GM12878 (cell line): ENCODE data around the gene SYNGAP1. TPM values are rescaled to one million over a fixed set of nuclear protein-coding genes. Genes with fewer than 3 reads are reported as not detected.

ENCODE experiments used
- ATAC-seq: fragments of 200-7000 bp; cut with Tn5 transposase; 3 replicates; pipeline ENCODE4 v1.9.1; 2020; ENCODE audit warnings: mild to moderate bottlenecking, moderate library complexity
- BruUV-seq: library from RNA; stranded (reverse); fragments of 400-500 nt; replicated peaks from 2 replicates; lab custom pipeline; 2021; lab: Mats Ljungman, UMichigan
- CTCF ChIA-PET: fragments of 300-600 bp; sonication (Branson Sonifier 250); formaldehyde crosslinking; extraction: SDS; loops from one replicate; lab custom pipeline; 2021; ENCODE audit warnings: inconsistent platforms; lab: Yijun Ruan, JAX
- POLR2A ChIA-PET: fragments of 350-600 bp; formaldehyde crosslinking; extraction: SDS; loops from one replicate; lab custom pipeline; 2021; ENCODE audit warnings: inconsistent platforms; lab: Charles Lee
- RAD21 ChIA-PET: fragments of 300-600 bp; sonication (Branson Sonifier 250); formaldehyde crosslinking; loops from one replicate; lab custom pipeline; 2023; ENCODE audit warnings: antibody characterized with exemption; ENCODE audit not compliant: unreplicated experiment; lab: Charles Lee
- SMC1A ChIA-PET: fragments of 300-600 bp; sonication (Branson Sonifier 250); formaldehyde crosslinking; loops from one replicate; lab custom pipeline; 2023; ENCODE audit not compliant: unreplicated experiment, uncharacterized antibody; lab: Charles Lee
- DNase-seq: peaks from one replicate; pipeline ENCODE4 v3.0.0-alpha.2; 2011; ENCODE audit warnings: low read depth, low spot score
- FAIRE-seq: peaks from 3 replicates; lab custom pipeline; 2011; peaks lifted over from hg19 to GRCh38; lab: Jason Lieb, UNC
- H2AFZ ChIP-seq: 2 replicates; pipeline ENCODE4 v1.6.0; 2011; ENCODE audit warnings: low read depth, low read length, control low read depth; ENCODE audit not compliant: control insufficient read depth
- H3K27ac ChIP-seq: 2 replicates; pipeline ENCODE4 v1.5.1; 2011; ENCODE audit warnings: control low read depth; ENCODE audit not compliant: control insufficient read depth, insufficient read depth
- H3K27me3 ChIP-seq, 2 experiments: replicated peaks in 1 of 2; 2 replicates each; pipeline versions ENCODE4 v1.6.0 to v1.6.1; 2011; ENCODE audit warnings: low read length in 1 of 2; ENCODE audit not compliant: control insufficient read depth in 2 of 2, insufficient read depth in 2 of 2
- H3K36me3 ChIP-seq, 2 experiments: 2 replicates each; pipeline ENCODE4 v1.5.1; 2011; ENCODE audit warnings: low read length in 1 of 2; ENCODE audit not compliant: control insufficient read depth in 2 of 2, insufficient read depth in 2 of 2
- H3K4me1 ChIP-seq: 2 replicates; pipeline ENCODE4 v1.6.1; 2011; ENCODE audit warnings: mild to moderate bottlenecking, low read length, moderate library complexity, mixed read lengths; ENCODE audit not compliant: control insufficient read depth, insufficient read depth
- H3K4me2 ChIP-seq: 2 replicates; pipeline ENCODE4 v1.6.0; 2011; ENCODE audit warnings: control low read depth; ENCODE audit not compliant: control insufficient read depth, insufficient read depth
- H3K4me3 ChIP-seq: fragments of 200-600 bp; sonication (generic); 2 replicates; pipeline ENCODE4 v1.5.1; 2016
- H3K79me2 ChIP-seq: 2 replicates; pipeline ENCODE4 v1.6.0; 2011; ENCODE audit warnings: low read length; ENCODE audit not compliant: control insufficient read depth, insufficient read depth
- H3K9ac ChIP-seq: 2 replicates; pipeline ENCODE4 v1.8.0; 2011; ENCODE audit warnings: low read length, control low read depth, mixed read lengths; ENCODE audit not compliant: control insufficient read depth, insufficient read depth
- H3K9me3 ChIP-seq: replicated peaks from 3 replicates; pipeline ENCODE4 v1.5.1; 2011; ENCODE audit warnings: mild to moderate bottlenecking, low read length; ENCODE audit not compliant: control insufficient read depth, insufficient read depth
- H4K20me1 ChIP-seq: 2 replicates; pipeline ENCODE4 v1.6.0; 2011; ENCODE audit not compliant: control insufficient read depth, insufficient read depth
- BACH1 ChIP-seq: fragments of 450-650 bp; IDR thresholded peaks from 2 replicates; pipeline ENCODE4 v1.6.1; 2017; ENCODE audit warnings: mild to moderate bottlenecking, borderline replicate concordance
- E2F8 ChIP-seq: fragments of 450-650 bp; IDR thresholded peaks from 2 replicates; pipeline ENCODE4 v1.6.1; 2018; ENCODE audit warnings: mild to moderate bottlenecking, low read depth, moderate library complexity; ENCODE audit not compliant: partially characterized antibody
- HCFC1 ChIP-seq: fragments of 150-350 bp; IDR thresholded peaks from 2 replicates; pipeline ENCODE4 v1.6.1; 2014; ENCODE audit warnings: low read length
- HDAC2 ChIP-seq: fragments of 200-600 bp; sonication (generic); IDR thresholded peaks from 2 replicates; pipeline ENCODE4 v1.6.1; 2017
- LARP7 ChIP-seq: fragments of 450-650 bp; IDR thresholded peaks from 2 replicates; pipeline ENCODE4 v1.6.1; 2017; ENCODE audit warnings: mild to moderate bottlenecking
- NFIC ChIP-seq: IDR thresholded peaks from 2 replicates; pipeline ENCODE4 v1.6.1; 2012; ENCODE audit warnings: low read depth, mild to moderate bottlenecking, inconsistent platforms, low read length, moderate library complexity
- NR2F1 ChIP-seq: fragments of 450-650 bp; conservative IDR thresholded peaks from 2 replicates; pipeline ENCODE4 v1.6.1; 2017; ENCODE audit warnings: mild to moderate bottlenecking
- PML ChIP-seq: IDR thresholded peaks from 2 replicates; pipeline ENCODE4 v1.6.1; 2012; ENCODE audit warnings: low read length, inconsistent platforms
- POU2F2 ChIP-seq: IDR thresholded peaks from 3 replicates; pipeline ENCODE4 v1.6.1; 2011; ENCODE audit warnings: low read depth, mild to moderate bottlenecking, low read length, borderline replicate concordance
- SREBF1 ChIP-seq: IDR thresholded peaks from 2 replicates; pipeline ENCODE4 v1.6.1; 2012; ENCODE audit warnings: mild to moderate bottlenecking, low read length
- TCF7 ChIP-seq: IDR thresholded peaks from 2 replicates; pipeline ENCODE4 v1.6.1; 2014; ENCODE audit warnings: antibody characterized with exemption, borderline replicate concordance
- USF2 ChIP-seq: IDR thresholded peaks from 2 replicates; pipeline ENCODE4 v1.6.1; 2011; ENCODE audit warnings: low read depth, low read length, improper control_type of control experiment, borderline replicate concordance
- ZNF384 ChIP-seq: IDR thresholded peaks from 2 replicates; pipeline ENCODE4 v1.6.1; 2012; ENCODE audit warnings: low read depth, mild to moderate bottlenecking, low read length, improper control_type of control experiment, borderline replicate concordance
- WGBS: methylation state at CpG from one replicate; pipeline ENCODE4 v1.1.6; 2016; ENCODE audit warnings: low lambda C conversion rate; ENCODE audit not compliant: insufficient replicate concordance, insufficient coverage; ENCODE audit errors: missing lambda C conversion rate; 5-methylcytosine and 5-hydroxymethylcytosine counted together
- in situ Hi-C: fragments of 300-500 bp; cut with MboI; formaldehyde crosslinking; loops from 9 replicates; pipeline ENCODE4 v1.14.3; 2018; ENCODE audit warnings: mixed read lengths
- intact Hi-C: fragments of 100-400 bp; cut with micrococcal nuclease; formaldehyde crosslinking; loops from one replicate; pipeline ENCODE4 v1.14.2; 2022; ENCODE audit not compliant: unreplicated experiment
- polyA plus RNA-seq, 11 experiments: library from polyadenylated mRNA; depleted of rRNA in 4 of 11; unstranded in 6 of 11; stranded (reverse) in 5 of 11; fragments of >200 nt; fragmentation: Nextera tagmentation in 4 of 11; fragmentation: Illumina TruSeq in 1 of 11; extraction: Ambion mirVana in 4 of 11; extraction: Trizol in 1 of 11; gene quantifications; 1 replicate in 1 of 11; 2 replicates in 10 of 11; pipeline versions ENCODE4 v1.2.1 to v1.2.3, GENCODE V29; 2011 to 2016; ENCODE audit warnings: inconsistent platforms in 2 of 11, missing spikeins in 2 of 11, low read depth in 1 of 11
- total RNA-seq, 4 experiments: library from RNA; depleted of rRNA in 3 of 4; stranded (reverse); fragments of >200 nt in 3 of 4; fragmentation: Illumina TruSeq in 1 of 4; extraction: Trizol in 1 of 4; gene quantifications; 2 replicates each; pipeline versions ENCODE4 v1.2.1 to v1.2.3, GENCODE V29; 2013 to 2021
- TF ChIP-seq, protein P1 (sequence below): fragments of 450-650 bp; IDR thresholded peaks from 2 replicates; pipeline ENCODE4 v1.6.1; 2018; ENCODE audit warnings: borderline replicate concordance, mild to moderate bottlenecking; ENCODE audit not compliant: partially characterized antibody
- TF ChIP-seq, protein P2 (sequence below): fragments of 450-650 bp; IDR thresholded peaks from 2 replicates; pipeline ENCODE4 v1.6.1; 2016; ENCODE audit warnings: mild to moderate bottlenecking

Gene SYNGAP1
- total and polyA plus RNA-seq, 10 of the 15 experiments (the other 5 are each of a cell fraction or from before 2014, with no cell fraction given) = 0.05 to 9.2 (median 1.2) TPM

DNA sequence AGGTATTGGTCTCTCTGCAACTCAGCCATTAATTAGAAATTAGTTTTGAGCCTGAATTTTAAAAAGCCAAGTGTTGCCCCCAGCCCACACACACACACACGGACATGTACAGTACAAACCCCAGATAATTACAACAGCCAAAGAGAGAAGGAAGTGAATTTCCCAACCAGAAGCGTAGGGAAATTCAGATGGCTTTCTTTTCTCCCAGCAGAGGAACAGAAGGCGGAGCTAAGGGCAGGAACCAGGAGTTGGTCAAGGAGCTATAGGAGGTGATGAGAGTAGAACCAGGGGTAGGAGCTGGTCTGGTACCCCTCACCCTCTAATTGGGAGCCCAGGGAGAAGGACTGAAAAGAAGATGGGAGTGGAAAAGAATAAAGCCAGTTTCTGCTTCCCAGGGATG, 30.6 kb downstream of the SYNGAP1 start:
- H3K4me3 ChIP-seq = no peak overlapping the region
- H3K9ac ChIP-seq = no peak overlapping the region
- no peak for FAIRE-seq
- no peak for DNase-seq
- ATAC-seq = no peak
- 92% methylated on average over 3 of the region's 3 CpGs for whole genome bisulfite sequencing
- no peaks in the 10 kb centered on the region for H3K9me3 ChIP-seq
- no peaks in the 10 kb centered on the region for H3K27me3 ChIP-seq
- no peak overlapping the region for H3K4me2 ChIP-seq
- ChIA-PET CTCF (interaction anchor here (1.0 to 1.5 kb wide), 2 partner anchors 9 to 17 kb away, joined by 3 to 4 read pairs; no protein-coding TSS in a partner anchor), RAD21 (no interaction called here), SMC1A (no interaction called here), POLR2A (interaction anchor here (1.4 kb wide), 1 partner anchor 14 kb away, joined by 4 read pairs; no protein-coding TSS in a partner anchor)
- H3K36me3 ChIP-seq = peaks cover 0 to 7% of the 10 kb centered on the region in 2 experiments; a peak in 2 of 4 replicates
- H4K20me1 ChIP-seq = no peaks in the 10 kb centered on the region
- no TSS peak for BruUV-seq
- in situ Hi-C loops = no loop called here
- peaks cover 3% of the 10 kb centered on the region; the same call in 1 of the 2 replicates for H3K4me1 ChIP-seq
- no peak overlapping the region for H3K27ac ChIP-seq
- no peak overlapping the region for H2AFZ ChIP-seq
- intact Hi-C loops = no loop called here
- peaks cover 15% of the 10 kb centered on the region for H3K79me2 ChIP-seq
- TF ChIP-seq, protein P1, sequence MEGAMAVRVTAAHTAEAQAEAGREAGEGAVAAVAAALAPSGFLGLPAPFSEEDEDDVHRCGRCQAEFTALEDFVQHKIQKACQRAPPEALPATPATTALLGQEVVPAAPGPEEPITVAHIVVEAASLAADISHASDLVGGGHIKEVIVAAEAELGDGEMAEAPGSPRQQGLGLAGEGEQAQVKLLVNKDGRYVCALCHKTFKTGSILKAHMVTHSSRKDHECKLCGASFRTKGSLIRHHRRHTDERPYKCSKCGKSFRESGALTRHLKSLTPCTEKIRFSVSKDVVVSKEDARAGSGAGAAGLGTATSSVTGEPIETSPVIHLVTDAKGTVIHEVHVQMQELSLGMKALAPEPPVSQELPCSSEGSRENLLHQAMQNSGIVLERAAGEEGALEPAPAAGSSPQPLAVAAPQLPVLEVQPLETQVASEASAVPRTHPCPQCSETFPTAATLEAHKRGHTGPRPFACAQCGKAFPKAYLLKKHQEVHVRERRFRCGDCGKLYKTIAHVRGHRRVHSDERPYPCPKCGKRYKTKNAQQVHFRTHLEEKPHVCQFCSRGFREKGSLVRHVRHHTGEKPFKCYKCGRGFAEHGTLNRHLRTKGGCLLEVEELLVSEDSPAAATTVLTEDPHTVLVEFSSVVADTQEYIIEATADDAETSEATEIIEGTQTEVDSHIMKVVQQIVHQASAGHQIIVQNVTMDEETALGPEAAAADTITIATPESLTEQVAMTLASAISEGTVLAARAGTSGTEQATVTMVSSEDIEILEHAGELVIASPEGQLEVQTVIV = no peak
- no peak for TF ChIP-seq HCFC1
- TF ChIP-seq BACH1 = no peak
- TF ChIP-seq NFIC = no peak
- no peak for TF ChIP-seq TCF7
- TF ChIP-seq LARP7 = no peak
- TF ChIP-seq POU2F2 = no peak
- no peak for TF ChIP-seq NR2F1
- TF ChIP-seq HDAC2 = no peak
- TF ChIP-seq ZNF384 = no peak
- no peak for TF ChIP-seq PML
- TF ChIP-seq USF2 = no peak
- TF ChIP-seq, protein P2, sequence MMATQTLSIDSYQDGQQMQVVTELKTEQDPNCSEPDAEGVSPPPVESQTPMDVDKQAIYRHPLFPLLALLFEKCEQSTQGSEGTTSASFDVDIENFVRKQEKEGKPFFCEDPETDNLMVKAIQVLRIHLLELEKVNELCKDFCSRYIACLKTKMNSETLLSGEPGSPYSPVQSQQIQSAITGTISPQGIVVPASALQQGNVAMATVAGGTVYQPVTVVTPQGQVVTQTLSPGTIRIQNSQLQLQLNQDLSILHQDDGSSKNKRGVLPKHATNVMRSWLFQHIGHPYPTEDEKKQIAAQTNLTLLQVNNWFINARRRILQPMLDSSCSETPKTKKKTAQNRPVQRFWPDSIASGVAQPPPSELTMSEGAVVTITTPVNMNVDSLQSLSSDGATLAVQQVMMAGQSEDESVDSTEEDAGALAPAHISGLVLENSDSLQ = no peak
- no peak for TF ChIP-seq E2F8
- no peak for TF ChIP-seq SREBF1
